Measurements from ENCODE around the gene RBPJL. TPM values are rescaled to one million over a fixed set of nuclear protein-coding genes. Genes with fewer than 3 reads are reported as not detected.

The RBPJL gene
- total and polyA plus RNA-seq, 2 of the 13 experiments (the other 11 are each of a cell fraction or from before 2014, with no cell fraction given) = not detected

DNA sequence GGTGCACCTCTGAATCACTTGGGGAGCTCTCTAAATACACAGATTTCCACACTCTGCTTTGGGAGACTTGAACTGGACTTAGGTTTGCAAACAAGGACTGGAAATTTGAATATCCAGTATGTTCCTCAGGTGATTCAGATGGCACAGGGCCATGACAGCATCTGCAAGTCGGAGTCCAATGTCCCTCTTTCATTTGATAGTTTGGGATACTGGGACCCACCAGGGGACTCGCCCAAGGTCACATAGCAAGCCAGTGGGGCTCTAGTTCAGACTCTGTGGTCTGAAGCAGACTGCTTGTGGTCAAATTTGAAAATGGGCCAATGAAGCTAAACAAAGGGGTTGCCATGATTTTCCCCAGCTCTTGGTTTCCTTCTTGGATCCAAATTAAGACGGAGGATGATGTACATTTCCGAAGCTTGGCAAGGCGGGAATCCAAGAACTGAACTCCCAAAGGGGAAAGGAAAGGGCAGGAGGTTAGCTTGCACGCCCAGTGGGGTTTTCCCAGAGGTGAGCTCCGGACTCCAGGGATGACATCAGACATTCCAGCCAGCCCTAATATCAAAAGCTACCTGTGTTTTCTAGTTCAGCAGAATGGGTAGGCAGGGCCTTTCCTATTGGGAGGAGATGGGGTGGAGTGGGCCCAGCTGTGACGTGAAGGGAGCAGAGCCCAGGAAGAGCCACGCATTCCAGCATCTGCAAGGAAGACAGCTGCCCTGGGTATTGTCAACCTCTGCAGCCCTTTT lies 52.9 kb downstream of the RBPJL start (continued):
- TF ChIP-seq, protein P1, sequence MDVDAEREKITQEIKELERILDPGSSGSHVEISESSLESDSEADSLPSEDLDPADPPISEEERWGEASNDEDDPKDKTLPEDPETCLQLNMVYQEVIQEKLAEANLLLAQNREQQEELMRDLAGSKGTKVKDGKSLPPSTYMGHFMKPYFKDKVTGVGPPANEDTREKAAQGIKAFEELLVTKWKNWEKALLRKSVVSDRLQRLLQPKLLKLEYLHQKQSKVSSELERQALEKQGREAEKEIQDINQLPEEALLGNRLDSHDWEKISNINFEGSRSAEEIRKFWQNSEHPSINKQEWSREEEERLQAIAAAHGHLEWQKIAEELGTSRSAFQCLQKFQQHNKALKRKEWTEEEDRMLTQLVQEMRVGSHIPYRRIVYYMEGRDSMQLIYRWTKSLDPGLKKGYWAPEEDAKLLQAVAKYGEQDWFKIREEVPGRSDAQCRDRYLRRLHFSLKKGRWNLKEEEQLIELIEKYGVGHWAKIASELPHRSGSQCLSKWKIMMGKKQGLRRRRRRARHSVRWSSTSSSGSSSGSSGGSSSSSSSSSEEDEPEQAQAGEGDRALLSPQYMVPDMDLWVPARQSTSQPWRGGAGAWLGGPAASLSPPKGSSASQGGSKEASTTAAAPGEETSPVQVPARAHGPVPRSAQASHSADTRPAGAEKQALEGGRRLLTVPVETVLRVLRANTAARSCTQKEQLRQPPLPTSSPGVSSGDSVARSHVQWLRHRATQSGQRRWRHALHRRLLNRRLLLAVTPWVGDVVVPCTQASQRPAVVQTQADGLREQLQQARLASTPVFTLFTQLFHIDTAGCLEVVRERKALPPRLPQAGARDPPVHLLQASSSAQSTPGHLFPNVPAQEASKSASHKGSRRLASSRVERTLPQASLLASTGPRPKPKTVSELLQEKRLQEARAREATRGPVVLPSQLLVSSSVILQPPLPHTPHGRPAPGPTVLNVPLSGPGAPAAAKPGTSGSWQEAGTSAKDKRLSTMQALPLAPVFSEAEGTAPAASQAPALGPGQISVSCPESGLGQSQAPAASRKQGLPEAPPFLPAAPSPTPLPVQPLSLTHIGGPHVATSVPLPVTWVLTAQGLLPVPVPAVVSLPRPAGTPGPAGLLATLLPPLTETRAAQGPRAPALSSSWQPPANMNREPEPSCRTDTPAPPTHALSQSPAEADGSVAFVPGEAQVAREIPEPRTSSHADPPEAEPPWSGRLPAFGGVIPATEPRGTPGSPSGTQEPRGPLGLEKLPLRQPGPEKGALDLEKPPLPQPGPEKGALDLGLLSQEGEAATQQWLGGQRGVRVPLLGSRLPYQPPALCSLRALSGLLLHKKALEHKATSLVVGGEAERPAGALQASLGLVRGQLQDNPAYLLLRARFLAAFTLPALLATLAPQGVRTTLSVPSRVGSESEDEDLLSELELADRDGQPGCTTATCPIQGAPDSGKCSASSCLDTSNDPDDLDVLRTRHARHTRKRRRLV (CRISPR knock-in tag; IDR thresholded peaks at IDR 0.05) = peak; percentile 41; the same call in 1 of the 2 replicates
- TF ChIP-seq ZNF720 (CRISPR knock-in tag; IDR thresholded peaks at IDR 0.05) (no peak), NR2F2 (IDR thresholded peaks at IDR 0.05; ENCODE audit: borderline replicate concordance, low read depth) (peak; percentile 33; the same call in 1 of the 2 replicates), TRIM22 (IDR thresholded peaks at IDR 0.05) (no peak), CHCHD3 (CRISPR knock-in tag; IDR thresholded peaks at IDR 0.05) (no peak), SMAD3 (CRISPR knock-in tag; IDR thresholded peaks at IDR 0.05) (no peak), TFE3 (CRISPR knock-in tag; IDR thresholded peaks at IDR 0.05) (no peak), SMAD9 (CRISPR knock-in tag; IDR thresholded peaks at IDR 0.05) (0 out of 2 replicates have a peak, but pooled peaks have one; percentile 77), PBX2 (CRISPR knock-in tag; IDR thresholded peaks at IDR 0.05) (no peak), TFDP1 (CRISPR knock-in tag; IDR thresholded peaks at IDR 0.05; ENCODE audit: borderline replicate concordance) (no peak; the same call in 1 of the 2 replicates), EP300 (IDR thresholded peaks at IDR 0.05; ENCODE audit: low read depth in 2 of 2, low read length in 2 of 2) (peak; percentile 54 to 58; a peak in 3 of 4 replicates), EP300 (CRISPR knock-in tag; IDR thresholded peaks at IDR 0.05; ENCODE audit: borderline replicate concordance) (peak; percentile 10; the same call in 1 of the 2 replicates), MIER3 (CRISPR knock-in tag; IDR thresholded peaks at IDR 0.05; ENCODE audit: borderline replicate concordance) (no peak), ZNF225 (CRISPR knock-in tag; IDR thresholded peaks at IDR 0.05) (no peak), NKX3-1 (CRISPR knock-in tag; IDR thresholded peaks at IDR 0.05) (peak; percentile 62; the same call in 1 of the 2 replicates), STAT5B (CRISPR knock-in tag; IDR thresholded peaks at IDR 0.05) (no peak)
- TF ChIP-seq, protein P2, sequence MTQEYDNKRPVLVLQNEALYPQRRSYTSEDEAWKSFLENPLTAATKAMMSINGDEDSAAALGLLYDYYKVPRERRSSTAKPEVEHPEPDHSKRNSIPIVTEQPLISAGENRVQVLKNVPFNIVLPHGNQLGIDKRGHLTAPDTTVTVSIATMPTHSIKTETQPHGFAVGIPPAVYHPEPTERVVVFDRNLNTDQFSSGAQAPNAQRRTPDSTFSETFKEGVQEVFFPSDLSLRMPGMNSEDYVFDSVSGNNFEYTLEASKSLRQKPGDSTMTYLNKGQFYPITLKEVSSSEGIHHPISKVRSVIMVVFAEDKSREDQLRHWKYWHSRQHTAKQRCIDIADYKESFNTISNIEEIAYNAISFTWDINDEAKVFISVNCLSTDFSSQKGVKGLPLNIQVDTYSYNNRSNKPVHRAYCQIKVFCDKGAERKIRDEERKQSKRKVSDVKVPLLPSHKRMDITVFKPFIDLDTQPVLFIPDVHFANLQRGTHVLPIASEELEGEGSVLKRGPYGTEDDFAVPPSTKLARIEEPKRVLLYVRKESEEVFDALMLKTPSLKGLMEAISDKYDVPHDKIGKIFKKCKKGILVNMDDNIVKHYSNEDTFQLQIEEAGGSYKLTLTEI (CRISPR knock-in tag; conservative IDR thresholded peaks at IDR 0.05) = no peak

All from HepG2 (cell line).